ENCODE data around the gene FOSL2.

FOSL2 gene

GRCh38 chr2:28445448-28446258 lies 53.0 kb downstream of the FOSL2 start:
- Histone ChIP-seq H3K36me3 (ENCODE audit: insufficient read depth, insufficient read length, low read length) (no peaks in the 10 kb centered on the region), H3K4me1 (ENCODE audit: insufficient read depth, insufficient read length) (no peaks in the 10 kb centered on the region), H3K9me3 (ENCODE audit: insufficient read depth, low read length) (no peaks in the 10 kb centered on the region), H3K27me3 (ENCODE audit: insufficient read depth, insufficient read length) (no peaks in the 10 kb centered on the region), H3K4me3 (ENCODE audit: insufficient read length, low read depth) (no peak overlapping the region), H3K9ac (ENCODE audit: insufficient read length, low read depth) (no peak overlapping the region)
- DNase-seq (ENCODE audit: low read depth, low spot score), result no peak
- TF ChIP-seq ZNF274 (IDR thresholded peaks at IDR 0.05; ENCODE audit: low read depth, low read length) (no peak), SUZ12 (IDR thresholded peaks at IDR 0.05; ENCODE audit: extremely low read depth, insufficient read depth, insufficient read length) (no peak), YY1 (IDR thresholded peaks at IDR 0.05; ENCODE audit: insufficient read depth, insufficient read length) (no peak)

- H3K9ac ChIP-seq (ENCODE audit: insufficient read length, low read depth), result no peak overlapping the region
Observed at GRCh38 chr2:28446531-28446930, 53.9 kb downstream of the FOSL2 start.

GRCh38 chr2:28447086-28447485 lies 54.4 kb downstream of the FOSL2 start:
- no peaks in the 10 kb centered on the region for H3K4me1 ChIP-seq (ENCODE audit: insufficient read depth, insufficient read length)
- TF ChIP-seq SUZ12 (IDR thresholded peaks at IDR 0.05; ENCODE audit: extremely low read depth, insufficient read depth, insufficient read length) (no peak), YY1 (IDR thresholded peaks at IDR 0.05; ENCODE audit: insufficient read depth, insufficient read length) (no peak), ZNF274 (IDR thresholded peaks at IDR 0.05; ENCODE audit: low read depth, low read length) (no peak)

More at GRCh38 chr2:28446531-28446930, 53.9 kb downstream of the FOSL2 start:
- Histone ChIP-seq H3K36me3 (ENCODE audit: insufficient read depth, insufficient read length, low read length) (no peaks in the 10 kb centered on the region), H3K4me1 (ENCODE audit: insufficient read depth, insufficient read length) (no peaks in the 10 kb centered on the region), H3K9me3 (ENCODE audit: insufficient read depth, low read length) (no peaks in the 10 kb centered on the region), H3K4me3 (ENCODE audit: insufficient read length, low read depth) (no peak overlapping the region), H3K27me3 (ENCODE audit: insufficient read depth, insufficient read length) (no peaks in the 10 kb centered on the region)
- TF ChIP-seq ZNF274 (IDR thresholded peaks at IDR 0.05; ENCODE audit: low read depth, low read length) (no peak), SUZ12 (IDR thresholded peaks at IDR 0.05; ENCODE audit: extremely low read depth, insufficient read depth, insufficient read length) (no peak), YY1 (IDR thresholded peaks at IDR 0.05; ENCODE audit: insufficient read depth, insufficient read length) (no peak)
- no peak for DNase-seq (ENCODE audit: low read depth, low spot score)

DNA sequence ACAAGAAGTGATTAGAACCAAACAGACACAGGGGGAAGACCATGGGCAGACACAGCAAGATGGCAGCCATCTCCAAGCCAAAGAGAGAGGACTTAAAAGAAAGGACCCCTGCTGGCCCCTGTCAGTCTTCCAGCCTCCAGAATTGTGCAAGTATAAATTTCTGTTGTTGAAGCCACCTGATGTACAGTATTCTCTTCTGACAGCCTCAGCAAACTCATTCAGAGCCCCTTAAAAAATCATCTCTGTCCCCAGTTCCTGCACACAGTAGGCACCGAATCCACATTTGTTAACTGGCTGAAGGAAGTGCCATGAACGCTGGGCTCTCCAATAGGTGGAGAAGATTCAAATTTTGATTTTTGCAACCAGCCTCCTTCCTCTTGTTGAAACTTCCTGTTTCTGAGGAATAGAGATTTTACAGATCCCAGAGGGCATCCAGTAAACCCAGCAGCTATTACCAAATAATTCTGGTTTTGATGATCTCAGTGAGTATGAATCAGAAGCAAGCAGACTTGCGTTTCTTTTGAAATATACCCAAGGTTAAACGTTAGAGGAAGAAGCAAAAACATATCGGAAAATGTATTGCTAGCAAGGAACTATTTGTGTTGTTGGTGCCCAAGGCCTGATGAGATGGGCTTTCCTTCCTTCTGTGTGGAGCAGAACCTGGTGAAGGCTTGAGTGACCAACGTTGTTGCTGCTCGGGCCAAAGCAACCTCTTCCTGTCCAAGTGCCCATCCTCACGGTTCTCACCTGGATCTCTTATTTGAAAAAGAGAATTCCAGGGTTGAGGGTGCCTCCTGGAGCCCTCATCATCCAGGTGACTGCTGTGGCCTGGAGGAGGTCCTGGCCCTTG lies 55.5 kb downstream of the FOSL2 start:
- no peak for TF ChIP-seq SUZ12 (IDR thresholded peaks at IDR 0.05; ENCODE audit: extremely low read depth, insufficient read depth, insufficient read length)
- no peak for TF ChIP-seq ZNF274 (IDR thresholded peaks at IDR 0.05; ENCODE audit: low read depth, low read length)
- no peak for TF ChIP-seq YY1 (IDR thresholded peaks at IDR 0.05; ENCODE audit: insufficient read depth, insufficient read length)
- Histone ChIP-seq H3K36me3 (ENCODE audit: insufficient read depth, insufficient read length, low read length) (no peaks in the 10 kb centered on the region), H3K4me1 (ENCODE audit: insufficient read depth, insufficient read length) (no peaks in the 10 kb centered on the region), H3K9me3 (ENCODE audit: insufficient read depth, low read length) (no peaks in the 10 kb centered on the region), H3K9ac (ENCODE audit: insufficient read length, low read depth) (no peak overlapping the region), H3K4me3 (ENCODE audit: insufficient read length, low read depth) (no peak overlapping the region), H3K27me3 (ENCODE audit: insufficient read depth, insufficient read length) (no peaks in the 10 kb centered on the region)
- no peak for DNase-seq (ENCODE audit: low read depth, low spot score)

More at GRCh38 chr2:28447086-28447485, 54.4 kb downstream of the FOSL2 start:
- DNase-seq (ENCODE audit: low read depth, low spot score), result no peak
- H3K9me3 ChIP-seq (ENCODE audit: insufficient read depth, low read length), result no peaks in the 10 kb centered on the region
- no peaks in the 10 kb centered on the region for H3K27me3 ChIP-seq (ENCODE audit: insufficient read depth, insufficient read length)
- H3K4me3 ChIP-seq (ENCODE audit: insufficient read length, low read depth), result no peak overlapping the region
- H3K9ac ChIP-seq (ENCODE audit: insufficient read length, low read depth), result no peak overlapping the region
- H3K36me3 ChIP-seq (ENCODE audit: insufficient read depth, insufficient read length, low read length), result no peaks in the 10 kb centered on the region

- no peaks in the 10 kb centered on the region for H3K36me3 ChIP-seq (ENCODE audit: insufficient read depth, insufficient read length, low read length)
- no peak for DNase-seq (ENCODE audit: low read depth, low spot score)
- H3K4me3 ChIP-seq (ENCODE audit: insufficient read length, low read depth), result no peak overlapping the region
- no peaks in the 10 kb centered on the region for H3K4me1 ChIP-seq (ENCODE audit: insufficient read depth, insufficient read length)
- H3K27me3 ChIP-seq (ENCODE audit: insufficient read depth, insufficient read length), result no peaks in the 10 kb centered on the region
- H3K9ac ChIP-seq (ENCODE audit: insufficient read length, low read depth), result no peak overlapping the region
- no peak for TF ChIP-seq ZNF274 (IDR thresholded peaks at IDR 0.05; ENCODE audit: low read depth, low read length)
- no peak for TF ChIP-seq YY1 (IDR thresholded peaks at IDR 0.05; ENCODE audit: insufficient read depth, insufficient read length)
- TF ChIP-seq SUZ12 (IDR thresholded peaks at IDR 0.05; ENCODE audit: extremely low read depth, insufficient read depth, insufficient read length), result no peak
- H3K9me3 ChIP-seq (ENCODE audit: insufficient read depth, low read length), result no peaks in the 10 kb centered on the region
Observed at GRCh38 chr2:28448793-28449100, 56.1 kb downstream of the FOSL2 start.

DNA sequence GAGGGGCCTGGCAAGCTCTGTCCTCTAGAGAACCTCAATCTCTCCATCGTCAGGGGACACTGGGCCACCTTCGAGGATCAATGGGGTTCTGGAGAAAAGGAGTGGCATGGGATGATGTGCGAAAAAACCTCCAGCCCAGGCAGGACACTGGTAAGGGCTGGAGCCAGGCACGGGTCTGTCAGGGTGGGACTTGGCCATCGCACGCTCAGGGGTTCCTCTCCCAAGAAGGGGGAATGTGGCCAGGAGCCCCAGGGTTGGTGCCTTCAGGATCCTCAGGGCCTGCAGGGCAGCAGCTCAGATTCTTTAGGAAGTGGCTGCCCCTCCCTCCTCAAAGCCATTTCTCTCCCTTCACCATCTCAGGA lies 56.4 kb downstream of the FOSL2 start:
- H3K9ac ChIP-seq (ENCODE audit: insufficient read length, low read depth), result no peak overlapping the region
- H3K9me3 ChIP-seq (ENCODE audit: insufficient read depth, low read length), result no peaks in the 10 kb centered on the region
- DNase-seq (ENCODE audit: low read depth, low spot score), result no peak
- no peaks in the 10 kb centered on the region for H3K4me1 ChIP-seq (ENCODE audit: insufficient read depth, insufficient read length)
- TF ChIP-seq ZNF274 (IDR thresholded peaks at IDR 0.05; ENCODE audit: low read depth, low read length) (no peak), SUZ12 (IDR thresholded peaks at IDR 0.05; ENCODE audit: extremely low read depth, insufficient read depth, insufficient read length) (no peak), YY1 (IDR thresholded peaks at IDR 0.05; ENCODE audit: insufficient read depth, insufficient read length) (no peak)
- no peak overlapping the region for H3K4me3 ChIP-seq (ENCODE audit: insufficient read length, low read depth)
- no peaks in the 10 kb centered on the region for H3K36me3 ChIP-seq (ENCODE audit: insufficient read depth, insufficient read length, low read length)
- no peaks in the 10 kb centered on the region for H3K27me3 ChIP-seq (ENCODE audit: insufficient read depth, insufficient read length)
